GM12873 (cell line): ENCODE results near the gene FAM78B.

Experiments used
- TF ChIP-seq, protein P1 (sequence below): IDR thresholded peaks from 2 replicates; pipeline ENCODE4 v1.5.1; 2012; ENCODE audit warnings: low read depth, mild to moderate bottlenecking, moderate library complexity, low read length, control low read depth; ENCODE audit not compliant: insufficient read depth; ENCODE audit errors: missing control alignments

Gene FAM78B

DNA sequence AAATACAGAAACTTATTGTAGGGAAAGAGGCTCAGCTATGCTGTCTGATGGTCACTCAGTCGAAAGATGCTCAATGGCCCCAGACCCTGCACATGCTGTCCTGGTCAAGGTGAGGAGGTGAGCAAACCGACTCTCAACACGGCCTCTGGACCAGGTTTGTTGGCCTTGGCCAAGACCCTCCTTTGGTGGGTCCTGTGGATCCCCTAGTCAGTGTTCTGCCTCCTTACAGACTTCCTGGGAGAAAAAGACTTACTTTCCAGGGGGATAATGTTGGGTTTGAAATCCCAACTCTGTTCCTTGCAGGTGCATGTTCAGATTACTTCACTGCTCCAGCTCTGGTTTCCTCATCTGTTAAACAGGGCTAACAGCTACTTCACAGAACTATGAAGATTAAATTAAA, 53.8 kb downstream of the FAM78B start:
- TF ChIP-seq, protein P1, sequence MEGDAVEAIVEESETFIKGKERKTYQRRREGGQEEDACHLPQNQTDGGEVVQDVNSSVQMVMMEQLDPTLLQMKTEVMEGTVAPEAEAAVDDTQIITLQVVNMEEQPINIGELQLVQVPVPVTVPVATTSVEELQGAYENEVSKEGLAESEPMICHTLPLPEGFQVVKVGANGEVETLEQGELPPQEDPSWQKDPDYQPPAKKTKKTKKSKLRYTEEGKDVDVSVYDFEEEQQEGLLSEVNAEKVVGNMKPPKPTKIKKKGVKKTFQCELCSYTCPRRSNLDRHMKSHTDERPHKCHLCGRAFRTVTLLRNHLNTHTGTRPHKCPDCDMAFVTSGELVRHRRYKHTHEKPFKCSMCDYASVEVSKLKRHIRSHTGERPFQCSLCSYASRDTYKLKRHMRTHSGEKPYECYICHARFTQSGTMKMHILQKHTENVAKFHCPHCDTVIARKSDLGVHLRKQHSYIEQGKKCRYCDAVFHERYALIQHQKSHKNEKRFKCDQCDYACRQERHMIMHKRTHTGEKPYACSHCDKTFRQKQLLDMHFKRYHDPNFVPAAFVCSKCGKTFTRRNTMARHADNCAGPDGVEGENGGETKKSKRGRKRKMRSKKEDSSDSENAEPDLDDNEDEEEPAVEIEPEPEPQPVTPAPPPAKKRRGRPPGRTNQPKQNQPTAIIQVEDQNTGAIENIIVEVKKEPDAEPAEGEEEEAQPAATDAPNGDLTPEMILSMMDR, result no peak

DNA sequence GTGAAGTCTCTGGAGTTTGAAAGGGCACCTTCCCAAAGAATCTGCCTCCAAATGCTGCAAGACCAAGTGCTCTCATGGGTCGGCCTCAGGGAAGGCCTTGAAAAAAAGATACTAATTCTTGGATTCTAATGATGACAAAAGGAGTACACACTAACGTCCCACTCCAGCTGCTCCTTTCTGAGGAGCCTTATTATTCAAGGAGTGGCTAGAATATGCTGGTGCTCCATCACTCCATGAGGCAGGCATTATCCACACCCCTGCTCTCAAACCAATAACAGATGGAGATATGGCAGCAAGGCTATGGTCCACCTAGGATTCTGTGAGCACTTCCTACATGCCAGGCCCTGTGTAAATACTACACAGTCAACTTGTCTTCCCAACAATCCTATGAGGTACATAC, 54.4 kb downstream of the FAM78B start:
- TF ChIP-seq, protein P1, result no peak

DNA sequence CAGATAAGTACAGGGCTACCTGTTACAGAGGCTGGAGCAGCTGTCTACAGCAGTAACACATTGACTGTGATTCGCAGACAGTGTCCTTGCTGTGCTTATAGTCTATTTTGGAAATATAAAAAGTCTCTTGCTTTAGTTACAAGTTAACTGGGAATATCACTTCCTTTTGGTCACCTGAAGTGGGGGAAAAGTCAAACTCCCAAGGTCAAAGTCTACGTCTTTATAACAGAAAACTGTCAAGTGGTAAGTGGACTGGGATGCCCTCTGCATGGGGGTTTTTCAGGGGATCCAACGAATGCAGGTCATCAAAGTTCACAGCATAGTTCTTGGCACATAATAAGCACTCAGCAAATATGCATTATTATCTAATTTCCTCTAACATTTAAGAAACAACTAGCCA, 55.4 kb downstream of the FAM78B start:
- TF ChIP-seq, protein P1, result no peak

GRCh38 chr1:166090244-166090643, 76.6 kb downstream of the FAM78B start:
- TF ChIP-seq, protein P1, result no peak

DNA sequence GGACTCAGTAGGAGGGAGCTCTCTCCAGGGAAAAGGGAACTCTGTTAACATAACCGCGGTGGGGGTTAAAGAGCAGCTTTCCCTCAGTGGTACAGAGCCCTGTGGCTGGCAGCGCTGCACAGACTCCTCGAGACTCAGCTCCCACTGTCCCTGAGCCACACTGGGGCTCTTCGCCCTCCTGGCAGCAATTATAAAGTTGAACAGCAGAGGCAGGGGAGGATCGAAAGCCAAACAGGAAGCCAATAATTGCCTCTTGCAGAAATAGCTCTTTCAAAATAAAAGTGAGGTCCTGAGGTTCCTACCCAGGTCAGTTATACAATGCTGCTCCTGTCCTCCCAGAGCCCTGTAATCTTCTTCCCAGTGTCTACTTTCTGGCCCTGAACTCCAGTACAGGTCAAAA, 77.0 kb downstream of the FAM78B start:
- TF ChIP-seq, protein P1, result peak; percentile 48

DNA sequence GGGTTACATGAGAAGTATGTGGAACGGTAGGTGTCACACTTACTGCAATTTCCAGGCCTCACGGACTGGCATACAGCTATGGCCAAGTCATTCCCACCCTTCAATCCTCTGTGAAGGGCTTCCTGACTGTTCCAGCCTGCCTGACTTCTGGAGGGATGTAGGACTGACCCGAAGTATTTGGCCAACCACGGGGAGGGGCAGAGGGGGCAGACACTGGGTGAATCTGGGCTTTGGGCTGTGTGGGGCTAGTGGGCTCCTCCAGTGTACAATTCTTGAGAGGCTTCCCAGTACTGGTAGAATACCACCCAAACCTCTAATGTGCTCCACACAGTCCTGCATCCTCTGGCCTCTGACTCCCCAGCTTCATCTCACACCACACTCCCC, 78.2 kb downstream of the FAM78B start:
- TF ChIP-seq, protein P1, result no peak

- TF ChIP-seq, protein P1, result no peak
Measured at GRCh38 chr1:166087734-166088571, 78.8 kb downstream of the FAM78B start.
